Ectodermal cell (in vitro differentiated cells): ENCODE data around the gene FGD6.

Source experiments
- H3K27ac ChIP-seq: 2 replicates; pipeline ENCODE4 v1.7.0; 2013; ENCODE audit warnings: mild to moderate bottlenecking, low read depth, low read length; ENCODE audit not compliant: insufficient read depth, poor library complexity, severe bottlenecking
- H3K27me3 ChIP-seq: 2 replicates; pipeline ENCODE4 v1.7.0; 2013; ENCODE audit warnings: mild to moderate bottlenecking, low read length; ENCODE audit not compliant: insufficient read depth, control insufficient read depth, poor library complexity, severe bottlenecking
- H3K36me3 ChIP-seq: one replicate; pipeline ENCODE4 v1.7.0; 2013; ENCODE audit warnings: low read length; ENCODE audit not compliant: control insufficient read depth, insufficient read depth
- H3K4me1 ChIP-seq: one replicate; pipeline ENCODE4 v1.7.0; 2013; ENCODE audit warnings: low read length; ENCODE audit not compliant: control insufficient read depth, insufficient read depth
- H3K4me3 ChIP-seq: 2 replicates; pipeline ENCODE4 v1.7.0; 2013; ENCODE audit warnings: low read depth, low read length, control low read depth; ENCODE audit not compliant: insufficient read depth
- H3K9me3 ChIP-seq: 2 replicates; pipeline ENCODE4 v1.7.0; 2013; ENCODE audit warnings: mild to moderate bottlenecking, low read length, moderate library complexity; ENCODE audit not compliant: control insufficient read depth
- WGBS, 2 experiments: methylation state at CpG; one replicate each; pipeline ENCODE4 v1.1.7; 2013; ENCODE audit warnings: missing lambda C conversion rate in 2 of 2; 5-methylcytosine and 5-hydroxymethylcytosine counted together

Gene FGD6

GRCh38 chr12:95136598-95136997 lies 80.7 kb downstream of the FGD6 start:
- H3K27me3 ChIP-seq = no peaks in the 10 kb centered on the region
- no peak overlapping the region for H3K4me3 ChIP-seq
- 88% methylated on average over 1 of the region's 1 CpG; no CpG with 5 or more reads in 1 of the 2 experiments for WGBS, 2 experiments
- H3K36me3 ChIP-seq = peaks cover 12% of the 10 kb centered on the region
- no peaks in the 10 kb centered on the region for H3K9me3 ChIP-seq
- H3K4me1 ChIP-seq = no peaks in the 10 kb centered on the region
- no peak overlapping the region for H3K27ac ChIP-seq

- Histone ChIP-seq H3K27me3 (no peaks in the 10 kb centered on the region), H3K4me1 (no peaks in the 10 kb centered on the region), H3K9me3 (no peaks in the 10 kb centered on the region), H3K4me3 (no peak overlapping the region), H3K27ac (no peak overlapping the region), H3K36me3 (peaks cover 12% of the 10 kb centered on the region)
- WGBS, 2 experiments = 94 to 95% methylated on average over 6 of the region's 6 CpGs
These were observed 83.2 kb downstream of the FGD6 start for GRCh38 chr12:95134085-95134484.

- no peak overlapping the region for H3K27ac ChIP-seq
- no peaks in the 10 kb centered on the region for H3K27me3 ChIP-seq
- no peak overlapping the region for H3K4me3 ChIP-seq
- no peaks in the 10 kb centered on the region for H3K9me3 ChIP-seq
- peaks cover 12% of the 10 kb centered on the region for H3K36me3 ChIP-seq
- H3K4me1 ChIP-seq = no peaks in the 10 kb centered on the region
- 84 to 86% methylated on average over 9 to 10 of the region's 10 CpGs for WGBS, 2 experiments
These were observed 85.5 kb downstream of the FGD6 start for GRCh38 chr12:95131589-95132340.

GRCh38 chr12:95130096-95130495 lies 87.2 kb downstream of the FGD6 start:
- no peak overlapping the region for H3K4me3 ChIP-seq
- H3K36me3 ChIP-seq = peaks cover 12% of the 10 kb centered on the region
- no peaks in the 10 kb centered on the region for H3K4me1 ChIP-seq
- no peaks in the 10 kb centered on the region for H3K27me3 ChIP-seq
- no peaks in the 10 kb centered on the region for H3K9me3 ChIP-seq
- no peak overlapping the region for H3K27ac ChIP-seq
- 85 to 95% methylated on average over 1 of the region's 1 CpG for WGBS, 2 experiments

GRCh38 chr12:95129115-95129514 lies 88.2 kb downstream of the FGD6 start:
- Histone ChIP-seq H3K27ac (no peak overlapping the region), H3K9me3 (no peaks in the 10 kb centered on the region), H3K4me1 (no peaks in the 10 kb centered on the region), H3K4me3 (no peak overlapping the region), H3K36me3 (peaks cover 2% of the 10 kb centered on the region), H3K27me3 (no peaks in the 10 kb centered on the region)
- WGBS, 2 experiments = 86 to 93% methylated on average over 2 of the region's 2 CpGs

GRCh38 chr12:95126736-95127135 lies 90.5 kb downstream of the FGD6 start:
- Histone ChIP-seq H3K4me3 (no peak overlapping the region), H3K27ac (no peak overlapping the region), H3K4me1 (no peaks in the 10 kb centered on the region), H3K27me3 (no peaks in the 10 kb centered on the region), H3K36me3 (no peaks in the 10 kb centered on the region), H3K9me3 (no peaks in the 10 kb centered on the region)
- 93 to 97% methylated on average over 3 of the region's 3 CpGs for WGBS, 2 experiments

- no peak overlapping the region for H3K4me3 ChIP-seq
- H3K36me3 ChIP-seq = no peaks in the 10 kb centered on the region
These were observed 91.2 kb downstream of the FGD6 start for GRCh38 chr12:95126076-95126475.

GRCh38 chr12:95124106-95124505 lies 93.2 kb downstream of the FGD6 start:
- no peaks in the 10 kb centered on the region for H3K9me3 ChIP-seq
- no peaks in the 10 kb centered on the region for H3K27me3 ChIP-seq
- no peak overlapping the region for H3K27ac ChIP-seq
- 92 to 93% methylated on average over 7 of the region's 7 CpGs for WGBS, 2 experiments
- H3K36me3 ChIP-seq = no peaks in the 10 kb centered on the region
- H3K4me3 ChIP-seq = no peak overlapping the region
- H3K4me1 ChIP-seq = no peaks in the 10 kb centered on the region

More at GRCh38 chr12:95126076-95126475, 91.2 kb downstream of the FGD6 start:
- H3K27ac ChIP-seq = no peak overlapping the region
- no peaks in the 10 kb centered on the region for H3K4me1 ChIP-seq
- no peaks in the 10 kb centered on the region for H3K27me3 ChIP-seq
- 86 to 93% methylated on average over 2 of the region's 2 CpGs for WGBS, 2 experiments
- H3K9me3 ChIP-seq = no peaks in the 10 kb centered on the region

GRCh38 chr12:95118788-95119179 lies 98.5 kb downstream of the FGD6 start:
- WGBS, 2 experiments = 92 to 96% methylated on average over 3 of the region's 3 CpGs
- H3K4me1 ChIP-seq = no peaks in the 10 kb centered on the region
- no peaks in the 10 kb centered on the region for H3K9me3 ChIP-seq
- no peak overlapping the region for H3K27ac ChIP-seq
- H3K36me3 ChIP-seq = no peaks in the 10 kb centered on the region
- no peak overlapping the region for H3K4me3 ChIP-seq
- no peaks in the 10 kb centered on the region for H3K27me3 ChIP-seq

- Histone ChIP-seq H3K36me3 (no peaks in the 10 kb centered on the region), H3K4me3 (no peak overlapping the region), H3K9me3 (no peaks in the 10 kb centered on the region), H3K27ac (no peak overlapping the region), H3K27me3 (no peaks in the 10 kb centered on the region), H3K4me1 (no peaks in the 10 kb centered on the region)
- WGBS, 2 experiments = 90 to 97% methylated on average over 3 to 4 of the region's 4 CpGs
These were observed 99.0 kb downstream of the FGD6 start for GRCh38 chr12:95118138-95118787.
